Suppressor macrophage treated with lipopolysaccharide for 1 hour (primary cell): ENCODE results near the gene SAMD4A.

Experiments
- DNase-seq, 3 donors: peaks; one replicate each; pipeline ENCODE4 v3.0.0-alpha.2; 2020 to 2022

SAMD4A gene

GRCh38 chr14:54807881-54808280, 241.0 kb downstream of the SAMD4A start:
- DNase-seq: no peak

GRCh38 chr14:54808326-54809161, 241.6 kb downstream of the SAMD4A start:
- no peak for DNase-seq

GRCh38 chr14:54809767-54810166, 242.8 kb downstream of the SAMD4A start:
- DNase-seq: no peak

- no peak for DNase-seq
These were observed 245.7 kb downstream of the SAMD4A start for GRCh38 chr14:54812617-54813016.

GRCh38 chr14:54813081-54813480, 246.2 kb downstream of the SAMD4A start:
- peak in 1 of 3 donors; percentile 33 for DNase-seq

GRCh38 chr14:54814076-54814475, 247.1 kb downstream of the SAMD4A start:
- DNase-seq: peak in 1 of 3 donors; percentile 49

- DNase-seq: no peak
These were observed 248.1 kb downstream of the SAMD4A start for GRCh38 chr14:54815016-54815415.

GRCh38 chr14:54815515-54815914, 248.6 kb downstream of the SAMD4A start:
- no peak for DNase-seq

GRCh38 chr14:54816450-54816849, 249.5 kb downstream of the SAMD4A start:
- no peak for DNase-seq

GRCh38 chr14:54817506-54817905, 250.6 kb downstream of the SAMD4A start:
- DNase-seq: no peak

GRCh38 chr14:54818201-54819133, 251.5 kb downstream of the SAMD4A start:
- DNase-seq: no peak

GRCh38 chr14:54822685-54823084, 255.8 kb downstream of the SAMD4A start:
- DNase-seq: no peak

- DNase-seq: no peak
These were observed 257.0 kb downstream of the SAMD4A start for GRCh38 chr14:54823757-54824549.

GRCh38 chr14:54828037-54828436, 261.1 kb downstream of the SAMD4A start:
- DNase-seq: no peak

GRCh38 chr14:54829486-54830224, 262.7 kb downstream of the SAMD4A start:
- DNase-seq: no peak

GRCh38 chr14:54830650-54831049, 263.7 kb downstream of the SAMD4A start:
- no peak for DNase-seq

GRCh38 chr14:54834081-54834480, 267.2 kb downstream of the SAMD4A start:
- DNase-seq: no peak

- no peak for DNase-seq
These were observed 267.8 kb downstream of the SAMD4A start for GRCh38 chr14:54834727-54835126.

- DNase-seq: no peak
These were observed 269.3 kb downstream of the SAMD4A start for GRCh38 chr14:54836231-54836630.

GRCh38 chr14:54837508-54838149, 270.7 kb downstream of the SAMD4A start:
- DNase-seq: no peak

GRCh38 chr14:54838931-54839512, 272.1 kb downstream of the SAMD4A start:
- DNase-seq: peak in 1 of 3 donors; percentile 43
